HG02610 (cell line): ENCODE measurements around the gene PKP3.
"Not testable (repeated sequence)": the region's sequence is repeated elsewhere in the genome, so short reads cannot be mapped to it uniquely, and the experiment has no call there.

Experiments
- ATAC-seq: cut with Tn5 transposase; IDR thresholded peaks from one replicate; pipeline ENCODE4 v1.9.1; 2021; ENCODE audit warnings: mild to moderate bottlenecking, moderate library complexity; ENCODE audit not compliant: unreplicated experiment

The PKP3 gene

GRCh38 chr11:409600-410483 is 15.8 kb downstream of the PKP3 start:
- ATAC-seq = no peak

DNA sequence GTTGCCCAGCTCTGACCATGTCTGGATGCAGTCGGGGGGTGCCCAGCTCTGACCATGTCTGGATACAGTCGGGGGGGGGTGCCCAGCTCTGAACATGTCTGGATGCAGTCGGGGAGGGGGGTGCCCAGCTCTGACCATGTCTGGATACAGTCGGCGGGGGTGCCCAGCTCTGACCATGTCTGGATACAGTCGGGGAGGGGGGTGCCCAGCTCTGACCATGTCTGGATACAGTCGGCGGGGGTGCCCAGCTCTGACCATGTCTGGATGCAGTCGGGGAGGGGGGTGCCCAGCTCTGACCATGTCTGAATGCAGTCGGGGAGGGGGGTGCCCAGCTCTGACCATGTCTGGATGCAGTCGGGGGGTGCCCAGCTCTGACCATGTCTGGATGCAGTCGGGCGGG is 16.7 kb downstream of the PKP3 start:
- ATAC-seq = not testable (repeated sequence)

- not testable (repeated sequence) for ATAC-seq
Measured at GRCh38 chr11:411520-411919, 17.5 kb downstream of the PKP3 start.

DNA sequence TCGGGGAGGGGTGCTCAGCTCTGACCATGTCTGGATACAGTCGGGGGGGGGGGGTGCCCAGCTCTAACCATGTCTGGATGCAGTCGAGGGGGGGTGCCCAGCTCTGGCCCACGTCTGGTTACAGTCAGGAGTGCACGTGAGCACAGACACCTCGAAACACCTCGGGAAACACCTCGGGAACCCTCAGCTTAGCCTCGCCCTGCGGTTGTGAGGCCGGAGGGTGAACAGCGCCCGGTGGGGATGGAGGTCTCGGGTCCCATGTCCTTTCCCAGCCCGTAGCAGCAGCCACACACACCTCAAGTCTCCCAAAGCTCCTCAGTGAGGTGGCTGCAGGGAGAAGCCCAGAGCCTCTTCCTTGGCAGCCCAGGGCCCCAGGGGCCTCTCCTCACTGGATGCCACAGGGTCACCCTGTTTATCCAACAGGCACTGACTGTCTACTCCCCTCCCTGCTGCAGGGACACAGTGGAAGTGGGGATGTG is 18.7 kb downstream of the PKP3 start:
- ATAC-seq = no peak

GRCh38 chr11:413120-414081 is 19.4 kb downstream of the PKP3 start:
- ATAC-seq = no peak

DNA sequence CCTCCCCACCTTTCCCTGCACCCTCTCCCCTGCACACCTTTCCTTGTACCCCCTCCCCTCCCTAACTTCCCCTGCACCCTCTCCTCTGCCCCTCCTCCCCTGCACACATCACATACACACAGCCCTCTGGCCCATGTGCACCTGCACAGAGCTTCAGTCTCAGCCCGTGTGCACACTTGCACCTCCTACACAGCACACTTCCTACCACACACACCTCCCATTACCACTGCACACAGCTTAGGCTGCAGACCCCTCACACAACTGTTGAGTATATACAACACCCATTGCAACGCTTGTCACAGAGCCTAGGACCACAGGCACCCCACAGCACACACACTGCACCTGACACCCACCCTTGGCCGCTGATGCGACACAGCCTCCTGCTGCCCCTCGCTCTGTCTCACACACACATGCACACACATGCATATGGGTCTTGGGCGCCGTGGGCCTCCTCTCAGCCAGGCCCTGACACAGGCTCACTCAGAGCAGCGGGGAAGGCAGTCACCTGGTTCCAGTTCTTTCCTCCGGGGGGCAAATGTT is 20.4 kb downstream of the PKP3 start:
- ATAC-seq = no peak

DNA sequence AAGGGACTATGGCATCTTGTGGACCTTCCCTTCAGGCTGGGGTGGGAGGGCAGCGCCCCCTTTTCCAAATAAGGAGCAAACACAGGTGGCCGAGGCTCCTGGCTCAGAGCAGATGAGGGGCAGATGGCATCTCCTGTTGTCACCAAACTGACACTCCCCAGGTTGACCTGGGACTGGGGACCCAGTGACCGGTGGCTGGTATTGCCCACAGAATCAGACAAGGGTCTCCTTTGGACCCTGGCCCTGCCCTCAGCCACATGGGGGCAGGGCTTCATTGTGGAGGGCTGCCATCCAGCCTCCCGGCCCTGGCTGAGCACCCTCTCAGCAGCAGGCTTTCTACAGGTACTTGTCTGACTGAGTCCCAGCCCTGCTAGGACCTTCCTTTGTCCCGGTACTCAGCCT is 21.6 kb downstream of the PKP3 start:
- ATAC-seq = no peak

GRCh38 chr11:416051-416756 is 22.2 kb downstream of the PKP3 start:
- no peak for ATAC-seq

GRCh38 chr11:416757-417621 is 23.0 kb downstream of the PKP3 start:
- ATAC-seq = no peak

DNA sequence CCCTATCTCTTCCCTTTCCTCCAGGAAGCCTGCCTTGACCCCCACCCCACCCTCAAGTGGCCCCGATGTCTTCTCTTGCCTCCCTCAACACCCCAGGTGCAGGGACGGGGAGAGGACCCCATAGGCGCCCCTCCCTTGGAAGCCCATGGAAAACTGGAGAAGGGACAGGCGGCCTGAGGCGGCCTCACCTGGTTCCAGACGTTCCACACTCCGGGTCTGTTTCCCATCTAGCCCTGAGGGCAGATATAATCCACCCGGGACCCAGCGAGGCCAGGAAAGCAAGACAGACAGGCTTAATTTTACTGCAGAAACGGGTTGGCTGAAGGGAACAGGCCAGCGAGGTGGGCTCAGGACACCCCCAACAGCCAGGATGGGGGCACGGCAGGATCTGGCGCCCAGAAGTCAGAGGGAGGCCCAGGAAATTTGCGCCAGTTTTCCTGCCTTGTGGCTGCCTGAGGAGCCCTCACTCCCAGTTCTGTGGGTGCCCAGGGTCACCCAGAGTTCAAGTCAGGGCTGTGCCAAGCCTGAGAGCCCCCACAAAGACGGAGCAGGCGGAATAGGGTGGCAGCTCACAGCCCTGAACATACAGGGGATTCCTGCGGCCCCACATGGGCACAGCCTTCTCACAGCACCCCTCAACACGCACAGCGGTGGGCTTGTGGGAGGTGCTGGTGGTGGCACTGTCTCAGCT is 23.8 kb downstream of the PKP3 start:
- ATAC-seq = no peak

GRCh38 chr11:418343-419247 is 24.6 kb downstream of the PKP3 start:
- no peak for ATAC-seq

GRCh38 chr11:419248-420005 is 25.4 kb downstream of the PKP3 start:
- no peak for ATAC-seq

- no peak for ATAC-seq
Measured at GRCh38 chr11:420054-420910, 26.3 kb downstream of the PKP3 start.

- no peak for ATAC-seq
Measured at GRCh38 chr11:420911-421321, 26.9 kb downstream of the PKP3 start.

DNA sequence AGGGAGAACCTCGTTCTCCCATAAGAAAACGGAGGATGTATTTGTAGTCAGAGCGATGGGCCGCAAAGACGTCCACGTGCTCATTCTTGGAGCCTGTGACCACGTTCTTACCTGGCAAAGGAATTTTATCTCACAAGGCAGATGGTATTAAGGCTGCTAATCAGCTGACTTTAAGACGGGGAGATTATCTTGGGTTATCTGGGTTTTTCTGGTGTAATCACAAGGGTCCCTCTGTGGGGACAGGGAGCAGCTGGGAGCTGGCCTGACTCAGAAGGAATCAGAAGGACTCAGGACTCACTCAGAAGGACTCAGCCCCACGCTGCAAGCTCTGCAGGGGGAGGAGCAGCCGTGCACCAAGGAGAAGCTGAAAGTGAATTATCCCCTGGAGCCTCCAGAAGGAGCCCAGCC is 28.2 kb downstream of the PKP3 start:
- ATAC-seq = no peak

DNA sequence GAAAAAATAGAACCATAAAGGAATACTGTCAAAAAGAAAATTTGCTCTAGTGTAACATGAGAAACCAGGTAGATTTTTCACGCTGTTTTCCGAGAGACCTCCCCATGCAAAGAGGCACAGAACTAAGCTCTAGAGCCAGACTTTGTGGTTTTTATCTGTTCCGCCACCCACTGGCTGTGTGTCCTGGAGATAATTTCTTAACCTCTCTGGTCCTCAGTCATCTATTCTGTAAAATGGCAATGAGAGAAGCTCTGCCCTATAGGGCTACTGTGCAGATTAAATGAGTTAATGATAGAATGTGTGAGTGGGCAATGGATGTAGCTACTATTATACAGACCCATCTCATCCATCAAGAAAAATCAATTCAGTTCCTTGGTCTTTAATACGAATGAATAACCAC is 30.2 kb downstream of the PKP3 start:
- ATAC-seq = no peak
